ENCODE measurements around the gene TRIM7.

Gene TRIM7

GRCh38 chr5:181204826-181205760, at the start of gene TRIM7:
TRIM7 (minus strand) TSS chr5:181205196; CDS start chr5:181205110, 86 bp downstream.
- no peak for DNase-seq

- no peak for DNase-seq
Measured at GRCh38 chr5:181248277-181248676, 43.3 kb upstream of the TRIM7 start.

- DNase-seq, result no peak
Measured at GRCh38 chr5:181246276-181247049, 41.5 kb upstream of the TRIM7 start.

- no peak for DNase-seq
Measured at GRCh38 chr5:181245427-181246275, 40.7 kb upstream of the TRIM7 start.

- no peak for DNase-seq
Measured at GRCh38 chr5:181243564-181244343, 38.8 kb upstream of the TRIM7 start, which contains the start of gene RACK1. RACK1 (minus strand) TSS chr5:181243906; CDS start chr5:181243800, 106 bp downstream.

- DNase-seq, result no peak
Measured at GRCh38 chr5:181243018-181243563, 38.1 kb upstream of the TRIM7 start.

- no peak for DNase-seq
Measured at GRCh38 chr5:181242031-181242451, 37.0 kb upstream of the TRIM7 start.

- DNase-seq, result no peak
Measured at GRCh38 chr5:181241393-181241975, 36.5 kb upstream of the TRIM7 start.

- no peak for DNase-seq
Measured at GRCh38 chr5:181239062-181239663, 34.2 kb upstream of the TRIM7 start.

- no peak for DNase-seq
Measured at GRCh38 chr5:181237729-181238385, 32.9 kb upstream of the TRIM7 start.

GRCh38 chr5:181236954-181237641, 32.1 kb upstream of the TRIM7 start:
- DNase-seq, result no peak

- no peak for DNase-seq
Measured at GRCh38 chr5:181236471-181236870, 31.5 kb upstream of the TRIM7 start.

GRCh38 chr5:181235689-181236366, 30.8 kb upstream of the TRIM7 start:
- DNase-seq, result no peak

- no peak for DNase-seq
Measured at GRCh38 chr5:181235323-181235688, 30.3 kb upstream of the TRIM7 start.

- DNase-seq, result no peak
Measured at GRCh38 chr5:181234455-181235306, 29.7 kb upstream of the TRIM7 start.

- no peak for DNase-seq
Measured at GRCh38 chr5:181233801-181234454, 28.9 kb upstream of the TRIM7 start.

- no peak for DNase-seq
Measured at GRCh38 chr5:181233088-181233800, 28.2 kb upstream of the TRIM7 start.
